ENCODE measurements around the gene SHMT2. TPM values are rescaled to one million over a fixed set of nuclear protein-coding genes. Genes with fewer than 3 reads are reported as not detected.

Gene SHMT2
- total and polyA plus RNA-seq, 2 donors (not counting 3 experiments of a cell fraction or from before 2014, with no cell fraction given): 155 to 243 TPM

DNA sequence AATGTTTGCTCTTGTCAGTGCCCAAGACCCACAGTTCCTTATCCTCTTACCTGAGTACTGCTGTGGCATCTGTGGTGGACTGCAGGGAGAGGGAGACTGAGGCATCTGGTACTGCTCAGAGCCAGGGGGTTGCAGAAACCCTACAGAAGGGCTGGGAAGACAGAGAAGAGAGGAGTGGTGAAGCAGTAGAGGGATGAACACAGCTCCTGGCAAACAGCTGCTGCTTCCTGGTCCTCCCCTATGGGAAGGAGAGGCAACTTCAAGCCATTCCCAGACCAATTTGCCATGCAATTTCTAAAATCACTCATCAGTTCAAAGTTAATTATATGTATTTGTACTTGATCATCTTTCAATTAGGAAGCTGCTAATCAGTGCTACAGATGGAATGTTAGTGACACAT, 37.2 kb downstream of the SHMT2 start:
- no peak overlapping the region for H2AFZ ChIP-seq (ENCODE audit: low read depth, low read length)
- peaks cover 5 to 9% of the 10 kb centered on the region in 2 experiments for H3K36me3 ChIP-seq (ENCODE audit: control insufficient read depth in 2 of 2, extremely low read depth in 1 of 2, insufficient read depth in 2 of 2, low read length in 2 of 2)
- no peaks in the 10 kb centered on the region for H3K9me1 ChIP-seq (replicated peaks; ENCODE audit: control insufficient read depth, extremely low read depth, insufficient read depth, low read length)
- no peaks in the 10 kb centered on the region for H3K9me3 ChIP-seq (replicated peaks; ENCODE audit: control insufficient read depth, insufficient read depth, low read length)
- dilution Hi-C loops (cut with MboI; ENCODE audit: extremely low pct_ligation_motif_present, low sequenced_read_pairs) (no loop called here), intact Hi-C loops (cut with micrococcal nuclease) (no loop called here)
- BruUV-seq (replicated peaks): no TSS peak
- ChIA-PET POLR2A (no interaction called here), CTCF (interaction anchor here (1.5 to 4.9 kb wide), 2 partner anchors 24 to 186 kb away, joined by 4 to 82 read pairs; partner anchors contain the start of gene INHBE)
- TF ChIP-seq POLR2AphosphoS5 (IDR thresholded peaks at IDR 0.05; ENCODE audit: insufficient read depth, low read depth, low read length) (no peak), EZH2 (IDR thresholded peaks at IDR 0.05; ENCODE audit: borderline replicate concordance, low read depth, low read length, severe bottlenecking) (no peak)
- TF ChIP-seq, protein P1, sequence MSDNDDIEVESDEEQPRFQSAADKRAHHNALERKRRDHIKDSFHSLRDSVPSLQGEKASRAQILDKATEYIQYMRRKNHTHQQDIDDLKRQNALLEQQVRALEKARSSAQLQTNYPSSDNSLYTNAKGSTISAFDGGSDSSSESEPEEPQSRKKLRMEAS (IDR thresholded peaks at IDR 0.05; ENCODE audit: insufficient read depth, insufficient read length): no peak
- no peak overlapping the region for H3K27ac ChIP-seq (ENCODE audit: insufficient read depth, low read depth, low read length)
- no peaks in the 10 kb centered on the region for H4K20me1 ChIP-seq (replicated peaks; ENCODE audit: control insufficient read depth, extremely low read depth, insufficient read depth, low read length)
- DNase-seq (ENCODE audit: low read depth, low spot score): no peak
- no peak overlapping the region for H3K9ac ChIP-seq (replicated peaks; ENCODE audit: extremely low read depth, insufficient read depth, low read length)
- no peaks in the 10 kb centered on the region for H3K27me3 ChIP-seq (ENCODE audit: control insufficient read depth in 2 of 2, insufficient read depth in 2 of 2, low read length in 2 of 2)
- no peak overlapping the region for H3K4me2 ChIP-seq (ENCODE audit: insufficient read depth, low read length)
- H3K79me2 ChIP-seq (ENCODE audit: control insufficient read depth, insufficient read depth, low read length): no peaks in the 10 kb centered on the region
- no peak for FAIRE-seq
- H3K4me3 ChIP-seq (replicated peaks in 1 of 3; ENCODE audit: insufficient read depth in 1 of 3, low read depth in 1 of 3, low read length in 3 of 3): no peak overlapping the region
- no peaks in the 10 kb centered on the region for H3K4me1 ChIP-seq (ENCODE audit: control insufficient read depth, extremely low read depth, insufficient read depth, low read length)

DNA sequence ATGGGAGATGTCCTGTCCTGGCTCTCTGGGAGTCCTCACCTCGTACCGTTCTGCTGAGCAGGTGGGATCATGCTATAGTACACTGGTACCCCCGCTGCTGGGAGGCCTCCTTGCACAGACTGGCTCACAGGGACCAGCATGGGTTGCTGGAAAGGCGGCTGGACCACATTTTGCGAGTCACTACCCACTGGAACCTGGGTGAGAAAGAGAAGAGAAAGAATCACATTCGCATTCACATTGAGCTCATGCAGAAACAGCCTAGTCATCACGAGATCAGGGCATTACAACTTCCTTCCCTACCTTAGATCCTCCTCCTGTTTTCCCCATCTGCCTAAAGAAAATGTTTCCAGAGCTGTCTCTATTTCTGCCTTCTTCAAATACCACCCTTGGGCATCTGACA, 38.8 kb downstream of the SHMT2 start:
- CTCF ChIA-PET: interaction anchor here (0.9 to 1.0 kb wide), 2 partner anchors 39 to 191 kb away, joined by 3 to 4 read pairs; partner anchors contain the start of gene GLI1
- no TSS peak for BruUV-seq (replicated peaks)
- Histone ChIP-seq H3K9ac (replicated peaks; ENCODE audit: extremely low read depth, insufficient read depth, low read length) (no peak overlapping the region), H3K27me3 (ENCODE audit: control insufficient read depth in 2 of 2, insufficient read depth in 2 of 2, low read length in 2 of 2) (no peaks in the 10 kb centered on the region), H3K27ac (ENCODE audit: insufficient read depth, low read depth, low read length) (no peak overlapping the region), H3K4me2 (ENCODE audit: insufficient read depth, low read length) (no peak overlapping the region), H3K4me1 (ENCODE audit: control insufficient read depth, extremely low read depth, insufficient read depth, low read length) (peaks cover 6% of the 10 kb centered on the region), H3K9me3 (replicated peaks; ENCODE audit: control insufficient read depth, insufficient read depth, low read length) (no peaks in the 10 kb centered on the region), H3K36me3 (ENCODE audit: control insufficient read depth in 2 of 2, extremely low read depth in 1 of 2, insufficient read depth in 2 of 2, low read length in 2 of 2) (peaks cover 5 to 9% of the 10 kb centered on the region in 2 experiments), H3K79me2 (ENCODE audit: control insufficient read depth, insufficient read depth, low read length) (no peaks in the 10 kb centered on the region), H3K9me1 (replicated peaks; ENCODE audit: control insufficient read depth, extremely low read depth, insufficient read depth, low read length) (no peaks in the 10 kb centered on the region), H2AFZ (ENCODE audit: low read depth, low read length) (no peak overlapping the region), H3K4me3 (replicated peaks in 1 of 3; ENCODE audit: insufficient read depth in 1 of 3, low read depth in 1 of 3, low read length in 3 of 3) (no peak overlapping the region), H4K20me1 (replicated peaks; ENCODE audit: control insufficient read depth, extremely low read depth, insufficient read depth, low read length) (no peaks in the 10 kb centered on the region)
- intact Hi-C loops (cut with micrococcal nuclease): no loop called here
- DNase-seq (ENCODE audit: low read depth, low spot score): no peak
- no peak for TF ChIP-seq GATA2 (IDR thresholded peaks at IDR 0.05; ENCODE audit: insufficient read depth, insufficient read length, low read depth, low read length)
- TF ChIP-seq FOS (IDR thresholded peaks at IDR 0.05; ENCODE audit: borderline replicate concordance, insufficient read depth, low read length): no peak
- TF ChIP-seq MYC (IDR thresholded peaks at IDR 0.05; ENCODE audit: low read depth, low read length): no peak
- no peak for TF ChIP-seq JUN (IDR thresholded peaks at IDR 0.05; ENCODE audit: borderline replicate concordance, insufficient read depth, insufficient read length, low read depth)
- no peak for TF ChIP-seq POLR2AphosphoS5 (IDR thresholded peaks at IDR 0.05; ENCODE audit: insufficient read depth, low read depth, low read length)
- TF ChIP-seq, protein P1 (IDR thresholded peaks at IDR 0.05; ENCODE audit: insufficient read depth, insufficient read length): no peak
- no peak for TF ChIP-seq EZH2 (IDR thresholded peaks at IDR 0.05; ENCODE audit: borderline replicate concordance, low read depth, low read length, severe bottlenecking)
- TF ChIP-seq, protein P2, sequence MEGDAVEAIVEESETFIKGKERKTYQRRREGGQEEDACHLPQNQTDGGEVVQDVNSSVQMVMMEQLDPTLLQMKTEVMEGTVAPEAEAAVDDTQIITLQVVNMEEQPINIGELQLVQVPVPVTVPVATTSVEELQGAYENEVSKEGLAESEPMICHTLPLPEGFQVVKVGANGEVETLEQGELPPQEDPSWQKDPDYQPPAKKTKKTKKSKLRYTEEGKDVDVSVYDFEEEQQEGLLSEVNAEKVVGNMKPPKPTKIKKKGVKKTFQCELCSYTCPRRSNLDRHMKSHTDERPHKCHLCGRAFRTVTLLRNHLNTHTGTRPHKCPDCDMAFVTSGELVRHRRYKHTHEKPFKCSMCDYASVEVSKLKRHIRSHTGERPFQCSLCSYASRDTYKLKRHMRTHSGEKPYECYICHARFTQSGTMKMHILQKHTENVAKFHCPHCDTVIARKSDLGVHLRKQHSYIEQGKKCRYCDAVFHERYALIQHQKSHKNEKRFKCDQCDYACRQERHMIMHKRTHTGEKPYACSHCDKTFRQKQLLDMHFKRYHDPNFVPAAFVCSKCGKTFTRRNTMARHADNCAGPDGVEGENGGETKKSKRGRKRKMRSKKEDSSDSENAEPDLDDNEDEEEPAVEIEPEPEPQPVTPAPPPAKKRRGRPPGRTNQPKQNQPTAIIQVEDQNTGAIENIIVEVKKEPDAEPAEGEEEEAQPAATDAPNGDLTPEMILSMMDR (IDR thresholded peaks at IDR 0.05; ENCODE audit: extremely low read depth in 1 of 2, insufficient read depth in 1 of 2, low read depth in 1 of 2, low read length in 2 of 2): no peak
- TF ChIP-seq POLR2A (IDR thresholded peaks at IDR 0.05; ENCODE audit: low read depth, low read length): no peak
- no peak for FAIRE-seq
- dilution Hi-C loops (cut with MboI; ENCODE audit: extremely low pct_ligation_motif_present, low sequenced_read_pairs): no loop called here
- POLR2A ChIA-PET: no interaction called here
